ENCODE results near the gene ADAM10. TPM values are rescaled to one million over a fixed set of nuclear protein-coding genes. Genes with fewer than 3 reads are reported as not detected.

Gene ADAM10
- total and polyA plus RNA-seq, 2 donors (not counting 1 experiment from before 2014, with no cell fraction given) = 18.8 to 138 TPM

- TF ChIP-seq EZH2 (IDR thresholded peaks at IDR 0.05; ENCODE audit: borderline replicate concordance, insufficient read depth, low read depth, low read length, poor library complexity, severe bottlenecking) (no peak), CTCF (IDR thresholded peaks at IDR 0.05) (no peak)
- no peak for ATAC-seq (ENCODE audit: low read depth)
- Histone ChIP-seq H3K4me1 (ENCODE audit: control insufficient read depth in 2 of 2, insufficient read depth in 2 of 2, low read length in 2 of 2) (peaks cover 0 to 4% of the 10 kb centered on the region in 2 donors), H2AFZ (ENCODE audit: insufficient read depth, low read depth, low read length, poor library complexity, severe bottlenecking) (no peak overlapping the region), H3K79me2 (ENCODE audit: control insufficient read depth, insufficient read depth, low read length) (no peaks in the 10 kb centered on the region), H3K4me2 (replicated peaks; ENCODE audit: low read depth, low read length, poor library complexity, severe bottlenecking) (no peak overlapping the region), H3K36me3 (replicated peaks in 1 of 2; ENCODE audit: control extremely low read depth in 1 of 2, control insufficient read depth in 1 of 2, extremely low read depth in 1 of 2, insufficient read depth in 2 of 2, low read length in 1 of 2) (no peaks in the 10 kb centered on the region), H3K27ac (ENCODE audit: low read length in 2 of 2) (no peak overlapping the region), H4K20me1 (ENCODE audit: control insufficient read depth, insufficient read depth, low read length, poor library complexity, severe bottlenecking) (no peaks in the 10 kb centered on the region), H3K4me3 (ENCODE audit: control extremely low read depth in 1 of 5, extremely low read depth in 1 of 5, insufficient read depth in 1 of 5, low read depth in 2 of 5, low read length in 4 of 5) (no peak overlapping the region), H3K9me3 (ENCODE audit: control extremely low read depth in 1 of 3, control insufficient read depth in 2 of 3, insufficient read depth in 1 of 3, low read length in 2 of 3) (no peaks in the 10 kb centered on the region), H3K9ac (ENCODE audit: low read length) (no peak overlapping the region), H3K27me3 (replicated peaks in 1 of 4; ENCODE audit: control extremely low read depth in 1 of 4, control insufficient read depth in 3 of 4, insufficient read depth in 4 of 4, low read length in 3 of 4) (peaks cover 0 to 6% (median 3%) of the 10 kb centered on the region in 4 experiments)
- whole genome bisulfite sequencing (ENCODE audit: insufficient coverage) = 93% methylated on average over 24 of the region's 26 CpGs
- ChIA-PET POLR2A (no interaction called here), CTCF (no interaction called here)
- Mint-ChIP-seq H3K4me1 (peaks cover 6% of the 10 kb centered on the region), H3K9me3 (ENCODE audit: insufficient read depth) (no peaks in the 10 kb centered on the region), H3K27me3 (peaks cover 20% of the 10 kb centered on the region), H3K27ac (no peak overlapping the region), H3K4me3 (no peak overlapping the region)
- intact Hi-C loops (cut with micrococcal nuclease) = no loop called here
- no peak for DNase-seq
Measured at GRCh38 chr15:58548308-58549012, 201.0 kb downstream of the ADAM10 start.

DNA sequence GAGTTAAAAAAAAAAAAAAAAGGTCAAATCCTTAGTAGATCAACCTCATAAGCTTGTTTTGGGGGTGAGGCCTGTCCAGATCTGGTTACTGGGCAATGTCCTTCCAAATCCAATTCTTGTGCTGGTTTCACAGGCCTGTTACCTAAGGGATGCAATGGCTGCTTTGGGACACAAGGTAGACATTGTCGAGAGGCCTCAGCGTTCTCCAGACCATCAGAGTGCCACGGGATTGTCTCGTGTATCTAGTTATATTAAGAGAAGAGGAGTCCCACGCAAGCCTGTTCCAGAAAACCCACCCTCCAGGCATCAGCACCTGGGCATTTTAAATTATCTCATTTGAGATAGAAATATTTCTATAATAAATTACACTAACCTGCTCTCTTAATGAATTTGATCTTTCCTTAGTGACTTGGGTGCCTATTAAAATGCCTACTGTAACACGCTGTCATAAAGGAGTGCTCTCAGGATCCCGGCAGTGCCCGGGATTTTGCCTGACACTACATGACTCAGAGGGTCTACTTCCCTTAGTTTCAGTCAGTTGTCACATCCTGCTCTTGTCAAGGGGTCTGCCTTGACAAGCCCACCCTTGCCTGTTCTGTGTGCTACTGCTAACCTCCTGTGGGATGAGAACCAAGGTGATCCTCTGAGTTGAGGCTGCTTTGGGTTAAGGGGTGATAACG, 201.7 kb downstream of the ADAM10 start:
- POLR2A ChIA-PET = no interaction called here
- TF ChIP-seq CTCF (IDR thresholded peaks at IDR 0.05) (no peak), EZH2 (IDR thresholded peaks at IDR 0.05; ENCODE audit: borderline replicate concordance, insufficient read depth, low read depth, low read length, poor library complexity, severe bottlenecking) (no peak)
- no peak overlapping the region for H3K27ac Mint-ChIP-seq
- Histone ChIP-seq H3K4me3 (ENCODE audit: control extremely low read depth in 1 of 5, extremely low read depth in 1 of 5, insufficient read depth in 1 of 5, low read depth in 2 of 5, low read length in 4 of 5) (no peak overlapping the region), H4K20me1 (ENCODE audit: control insufficient read depth, insufficient read depth, low read length, poor library complexity, severe bottlenecking) (no peaks in the 10 kb centered on the region), H3K9me3 (ENCODE audit: control extremely low read depth in 1 of 3, control insufficient read depth in 2 of 3, insufficient read depth in 1 of 3, low read length in 2 of 3) (no peaks in the 10 kb centered on the region), H3K4me1 (ENCODE audit: control insufficient read depth in 2 of 2, insufficient read depth in 2 of 2, low read length in 2 of 2) (peaks cover 0 to 4% of the 10 kb centered on the region in 2 donors), H2AFZ (ENCODE audit: insufficient read depth, low read depth, low read length, poor library complexity, severe bottlenecking) (no peak overlapping the region), H3K27me3 (replicated peaks in 1 of 4; ENCODE audit: control extremely low read depth in 1 of 4, control insufficient read depth in 3 of 4, insufficient read depth in 4 of 4, low read length in 3 of 4) (peaks cover 0 to 6% (median 3%) of the 10 kb centered on the region in 4 experiments), H3K4me2 (replicated peaks; ENCODE audit: low read depth, low read length, poor library complexity, severe bottlenecking) (no peak overlapping the region), H3K36me3 (replicated peaks in 1 of 2; ENCODE audit: control extremely low read depth in 1 of 2, control insufficient read depth in 1 of 2, extremely low read depth in 1 of 2, insufficient read depth in 2 of 2, low read length in 1 of 2) (no peaks in the 10 kb centered on the region), H3K9ac (ENCODE audit: low read length) (no peak overlapping the region), H3K79me2 (ENCODE audit: control insufficient read depth, insufficient read depth, low read length) (no peaks in the 10 kb centered on the region), H3K27ac (ENCODE audit: low read length in 2 of 2) (no peak overlapping the region)
- CTCF ChIA-PET = interaction anchor here (0.8 kb wide), 1 partner anchor 33 kb away, joined by 4 read pairs; no protein-coding TSS in a partner anchor
- no peak for DNase-seq
- no peak for ATAC-seq (ENCODE audit: low read depth)
- peaks cover 6% of the 10 kb centered on the region for H3K4me1 Mint-ChIP-seq
- no peaks in the 10 kb centered on the region for H3K9me3 Mint-ChIP-seq (ENCODE audit: insufficient read depth)
- peaks cover 15% of the 10 kb centered on the region for H3K27me3 Mint-ChIP-seq
- no peak overlapping the region for H3K4me3 Mint-ChIP-seq
- intact Hi-C loops (cut with micrococcal nuclease) = no loop called here
- WGBS (ENCODE audit: insufficient coverage) = 97% methylated on average over 3 of the region's 9 CpGs
